ENCODE measurements around the gene WDR54.
"Not testable (repeated sequence)": the region's sequence is repeated elsewhere in the genome, so short reads cannot be mapped to it uniquely, and the experiment has no call there.

WDR54 gene

DNA sequence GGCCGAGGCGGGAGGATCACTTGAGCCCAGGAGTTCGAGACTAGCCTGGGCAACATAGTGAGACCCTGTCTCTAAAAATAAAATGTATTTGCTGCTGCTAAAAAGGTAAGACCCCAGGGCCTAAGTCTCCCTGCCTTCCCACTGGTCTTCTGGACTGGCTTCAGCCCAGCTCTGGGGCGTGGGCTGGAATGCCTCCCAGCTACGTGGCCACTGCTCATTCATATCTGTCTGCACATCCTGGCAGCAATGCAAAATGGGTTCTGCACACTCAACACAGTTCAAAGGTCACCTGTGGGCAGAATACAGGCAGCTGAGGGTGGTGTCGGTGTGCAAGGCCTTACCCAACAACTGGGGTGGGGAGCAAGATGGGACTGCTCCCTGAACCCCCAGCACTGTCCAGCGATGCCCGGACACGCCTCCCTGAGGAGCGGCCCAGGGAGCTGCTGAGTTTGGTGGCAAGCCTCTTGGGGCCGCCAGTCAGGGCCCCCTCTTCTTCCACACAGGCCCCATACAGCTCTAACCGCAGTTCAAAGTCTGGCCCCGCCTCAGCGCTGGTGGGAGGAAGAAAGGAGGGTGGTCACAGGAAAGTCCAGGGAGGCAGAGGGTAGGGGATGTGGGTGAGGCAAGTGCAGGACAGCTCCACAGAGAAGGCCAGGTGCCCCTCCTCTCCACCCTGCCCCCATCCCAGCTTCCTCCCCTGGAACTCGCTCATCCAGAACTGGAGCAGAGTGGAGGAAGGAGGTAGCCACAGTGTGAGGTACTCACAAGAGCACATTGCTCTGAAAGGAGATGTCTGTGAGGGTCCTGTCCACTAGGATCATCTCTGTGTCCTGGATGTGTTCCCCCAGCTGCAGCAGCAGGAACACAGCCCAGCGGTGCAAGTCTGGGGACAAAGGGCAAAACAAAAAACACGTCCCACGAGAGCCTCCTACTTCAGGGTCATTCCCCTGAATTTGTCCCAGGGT, 8.2 kb downstream of the WDR54 start:
- no peak for DNase-seq

DNA sequence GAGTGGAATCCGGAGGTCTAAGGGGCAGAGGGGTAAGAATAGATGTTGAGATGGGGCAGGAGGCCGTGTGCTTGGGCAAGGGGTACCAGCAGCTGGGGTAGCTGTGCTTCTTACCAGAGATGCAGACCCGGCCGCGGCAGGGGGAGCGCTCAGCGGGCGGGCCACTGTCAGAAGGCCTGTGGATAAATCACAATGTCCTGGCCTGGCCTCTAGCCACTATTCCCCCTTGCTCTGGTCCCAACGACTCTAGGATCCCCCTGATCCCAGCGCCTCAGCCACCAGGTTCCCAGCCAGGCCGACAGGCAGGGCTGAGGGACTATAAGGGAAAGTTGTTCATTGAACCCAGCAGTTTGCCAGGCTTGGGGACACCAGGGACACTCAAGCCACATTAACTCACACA, 9.0 kb downstream of the WDR54 start:
- DNase-seq: no peak

DNA sequence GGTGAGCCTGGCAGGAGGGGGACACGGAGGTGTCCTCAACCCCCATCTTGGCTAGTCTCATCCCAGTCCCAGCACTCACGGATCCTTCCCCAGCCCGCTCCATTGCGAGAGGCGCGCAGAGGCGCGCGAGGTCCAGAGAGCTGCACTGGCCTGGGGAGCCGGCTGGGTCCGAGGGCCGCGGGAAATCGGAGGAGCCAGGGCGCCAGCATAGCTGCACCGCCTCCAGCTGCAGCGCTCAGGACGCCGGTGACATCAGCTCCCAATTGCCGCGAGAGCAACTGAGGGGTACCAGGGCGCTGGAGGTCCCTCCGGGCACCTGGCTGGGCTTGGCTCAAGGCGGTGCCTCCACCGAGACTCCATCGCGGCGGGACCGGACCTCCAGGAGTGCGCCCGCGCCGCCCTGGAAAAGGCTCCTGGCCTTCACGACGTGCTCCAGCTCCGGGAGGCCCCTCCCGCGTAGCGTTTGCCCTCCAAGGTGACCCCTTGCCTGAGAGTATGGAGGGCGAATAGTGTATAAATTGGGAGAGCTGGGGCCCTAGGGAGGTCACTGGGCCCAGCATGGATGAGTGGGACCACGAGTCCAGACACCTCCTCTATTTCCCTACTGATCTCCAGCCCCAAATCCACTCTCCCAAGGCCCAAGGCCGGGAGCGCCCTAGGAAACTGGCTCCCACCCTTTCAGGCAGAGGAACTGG, 14.7 kb downstream of the WDR54 start:
- DNase-seq: no peak

DNA sequence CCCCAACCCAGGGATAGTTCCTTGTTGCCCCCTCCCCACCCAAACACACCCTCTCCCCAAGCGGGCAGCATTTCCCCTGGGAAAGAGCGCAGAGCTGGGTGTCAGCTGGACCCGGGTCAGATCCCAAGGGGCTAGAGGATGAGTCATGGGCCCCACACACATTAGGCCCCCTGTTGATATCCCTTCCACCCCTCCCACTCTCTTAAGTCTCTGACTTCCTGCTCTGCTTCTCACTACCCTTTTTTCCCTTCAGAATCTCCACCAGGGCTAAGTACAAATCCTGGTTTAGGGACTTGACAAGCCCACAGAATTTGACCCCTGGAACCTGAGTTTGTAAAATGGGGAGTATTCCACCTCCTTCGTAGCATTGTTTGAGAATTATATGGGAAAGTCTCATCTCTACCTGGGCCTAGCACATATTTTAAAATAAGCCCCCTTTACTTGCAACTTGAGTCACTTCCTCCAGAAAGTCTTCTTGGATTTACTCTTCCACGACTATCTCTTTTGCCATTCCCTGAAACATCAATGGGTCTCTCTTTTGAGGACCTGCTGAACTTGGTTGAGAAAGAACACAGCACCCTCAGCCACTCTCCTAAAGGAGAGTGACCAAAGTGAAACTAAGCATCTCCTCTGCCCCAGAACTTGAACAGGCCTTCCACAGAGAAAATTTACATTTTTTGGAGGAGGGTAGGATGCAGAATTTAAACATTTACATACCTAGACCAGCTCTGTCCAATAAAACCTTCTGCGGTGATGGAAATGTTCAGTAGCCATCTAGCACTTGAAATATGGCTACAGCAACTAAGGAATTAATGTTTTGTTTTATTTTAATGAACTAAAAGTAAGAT, 15.5 kb downstream of the WDR54 start:
- no peak for DNase-seq

DNA sequence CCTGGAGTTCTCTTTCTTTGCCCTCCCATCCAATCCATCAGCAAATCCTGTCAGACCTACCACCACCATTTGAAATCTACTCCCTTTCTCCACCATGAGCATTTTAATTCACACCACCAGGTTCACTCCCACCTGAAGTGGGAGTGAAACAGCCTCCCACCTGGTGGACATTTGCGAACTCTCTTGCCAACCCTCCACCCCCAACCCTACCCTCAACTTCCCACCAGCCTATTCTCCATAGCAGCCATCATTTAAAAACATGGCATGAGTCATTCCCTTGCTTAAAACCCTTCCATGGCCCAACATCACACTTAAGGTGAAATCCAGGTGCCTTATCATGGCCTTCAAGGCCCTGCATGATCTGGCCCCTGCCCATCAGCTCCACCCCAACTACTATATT, 16.7 kb downstream of the WDR54 start:
- no peak for DNase-seq

DNA sequence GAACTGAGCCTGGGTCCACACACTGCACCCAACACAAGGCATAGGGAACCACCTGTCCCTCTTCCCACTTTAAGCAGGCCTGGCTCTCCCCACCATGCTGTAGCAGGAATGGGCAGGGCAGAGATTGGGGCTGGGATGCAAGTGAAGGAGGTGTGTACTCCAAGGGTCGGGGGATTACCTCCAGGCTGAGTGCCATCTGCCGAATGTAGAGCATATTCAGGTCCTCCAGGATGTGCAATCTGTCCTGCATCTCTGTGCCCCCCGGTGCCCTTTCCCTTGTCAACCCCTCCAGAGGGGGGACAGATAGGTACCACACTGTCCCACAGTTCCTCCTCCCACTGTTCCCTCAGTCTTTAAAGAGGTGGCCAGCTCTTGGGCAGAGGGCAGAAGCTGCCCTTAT, 17.8 kb downstream of the WDR54 start:
- DNase-seq: no peak

DNA sequence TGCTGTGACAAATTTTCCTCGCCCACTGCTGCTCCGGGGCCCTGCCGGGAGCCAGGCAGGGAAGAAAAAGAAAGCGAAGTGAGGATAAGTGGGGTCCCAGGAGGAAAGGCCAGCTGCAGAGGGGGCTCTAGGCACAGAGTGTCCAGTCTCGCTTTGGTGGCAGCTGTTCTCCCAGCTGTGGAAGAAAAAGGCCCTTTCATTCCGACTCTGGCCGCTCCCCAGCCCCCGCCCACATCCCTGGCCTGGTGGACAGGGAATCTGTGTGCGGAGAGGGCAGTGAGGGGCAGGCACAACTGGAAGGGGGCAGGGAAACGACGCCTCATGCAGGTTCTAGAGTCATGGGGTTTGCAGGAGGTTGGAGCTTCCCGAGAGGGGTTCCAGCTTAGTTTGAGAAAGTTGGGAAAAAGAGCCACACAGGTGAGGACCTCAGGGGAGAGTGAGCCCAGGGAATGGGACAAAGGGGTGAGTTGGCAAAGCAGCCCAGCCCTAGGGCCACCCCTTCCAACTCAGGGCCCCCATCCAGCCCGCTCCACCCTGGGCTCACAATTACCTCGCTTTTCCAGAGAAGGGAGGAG, 18.4 kb downstream of the WDR54 start:
- no peak for DNase-seq

DNA sequence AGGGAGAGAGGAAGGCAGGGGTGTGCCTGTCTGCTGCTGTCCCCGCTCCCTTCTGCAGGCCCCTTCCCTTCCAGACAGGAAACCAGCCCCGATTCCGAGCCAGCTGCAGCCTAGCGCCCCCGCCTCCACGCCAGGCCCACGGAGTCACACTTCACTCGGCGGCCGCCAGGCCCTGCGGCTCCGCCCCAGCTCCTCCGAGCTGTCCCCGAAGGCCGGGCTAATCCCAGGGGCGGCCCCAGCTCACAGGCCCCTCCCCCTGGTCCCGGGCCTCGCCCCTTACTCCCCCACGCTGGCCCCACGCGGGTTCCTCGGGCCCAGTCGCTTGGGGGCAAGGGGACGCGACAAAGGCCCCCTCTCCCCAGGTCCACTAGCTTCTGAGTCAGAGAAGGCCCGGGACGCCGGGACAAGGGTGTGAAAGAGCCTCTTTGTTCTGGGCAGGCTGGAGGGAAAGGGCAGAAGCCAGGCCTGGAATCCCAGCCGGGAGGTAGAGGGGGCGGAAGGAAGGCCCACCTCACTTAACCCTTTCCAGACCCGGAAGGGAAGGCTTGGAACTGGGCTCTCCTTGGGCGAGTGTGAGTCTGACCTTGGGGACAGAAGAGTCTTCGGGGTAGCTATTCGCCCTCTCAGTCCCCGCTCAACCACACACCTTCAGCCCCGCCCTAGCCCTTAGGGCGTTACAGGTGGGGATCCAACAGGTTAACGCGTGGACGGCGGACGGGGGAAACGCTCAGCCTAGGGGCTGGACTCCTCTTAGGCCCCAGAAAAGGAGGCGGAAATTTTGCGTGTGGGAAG, 19.0 kb downstream of the WDR54 start:
- DNase-seq: peak; percentile 92

DNA sequence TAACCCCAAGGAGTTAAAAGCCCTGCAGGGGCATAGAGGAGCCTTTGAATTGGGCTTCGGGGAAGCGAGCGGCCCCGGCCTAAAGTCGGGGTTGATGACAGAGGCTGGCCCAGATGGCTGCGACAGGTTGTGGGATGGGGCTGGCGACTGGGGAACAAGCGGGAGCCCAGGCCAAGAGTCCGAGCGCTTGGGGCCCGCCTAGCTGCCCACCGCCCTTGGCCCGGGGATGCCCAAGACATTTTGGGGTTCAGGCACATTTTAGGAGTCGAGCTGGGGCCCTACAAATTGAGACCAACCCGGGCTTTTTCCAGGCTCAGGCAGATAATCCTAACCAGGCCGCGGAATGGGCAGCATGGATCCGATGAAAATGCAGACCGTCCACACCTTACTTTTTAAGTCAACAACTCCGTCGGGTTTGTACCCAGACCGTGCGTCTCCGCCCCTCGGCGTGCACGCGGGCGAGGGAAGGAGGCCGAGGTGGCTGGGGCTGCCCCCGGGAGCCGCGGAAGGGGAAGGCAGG, 19.7 kb downstream of the WDR54 start:
- no peak for DNase-seq

DNA sequence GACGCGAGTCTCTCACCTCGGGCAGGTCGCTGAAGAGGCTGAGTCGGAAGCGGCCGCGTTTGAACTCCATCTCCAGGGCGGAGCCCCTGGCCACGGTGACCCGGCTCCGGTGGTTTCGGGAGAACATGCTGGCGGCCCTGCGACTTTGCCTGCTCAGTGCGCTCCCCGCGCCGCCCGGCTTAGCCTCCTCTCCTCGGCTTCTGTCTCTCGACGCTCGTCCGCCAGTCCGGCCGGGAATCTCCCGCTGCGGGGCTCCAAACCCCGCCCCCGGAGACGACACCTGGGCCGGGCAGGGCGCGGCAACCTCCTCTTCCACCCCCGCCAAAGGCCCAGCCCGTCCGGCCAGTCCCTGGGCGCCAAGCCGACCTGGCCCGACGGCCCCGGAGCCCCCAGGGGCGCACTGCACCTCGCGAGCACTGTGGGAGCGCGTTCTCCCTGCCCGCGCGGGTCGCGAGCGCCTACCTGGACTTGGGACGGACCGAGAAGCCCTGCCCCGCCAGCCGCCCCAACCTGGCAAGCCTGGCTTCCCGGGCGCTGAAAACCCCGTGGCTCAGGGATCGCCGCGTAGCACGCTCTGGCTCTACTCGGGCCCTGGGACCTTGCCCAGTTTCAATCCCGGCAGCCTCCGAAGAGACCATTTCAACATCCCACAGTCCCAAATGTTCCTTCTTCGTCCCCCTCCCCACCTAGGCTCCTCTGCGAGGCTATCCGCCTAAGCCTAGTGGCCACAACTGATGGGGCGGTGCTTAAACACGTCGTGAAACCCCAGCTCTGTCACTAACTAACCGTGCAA, 20.4 kb downstream of the WDR54 start, which contains the start of gene RTKN:
Gene RTKN, minus strand, starts transcription at position 248 of the 793 bp plus-strand sequence. Its CDS starts 121 bp downstream, at position 127.
- DNase-seq: peak; percentile 93

DNA sequence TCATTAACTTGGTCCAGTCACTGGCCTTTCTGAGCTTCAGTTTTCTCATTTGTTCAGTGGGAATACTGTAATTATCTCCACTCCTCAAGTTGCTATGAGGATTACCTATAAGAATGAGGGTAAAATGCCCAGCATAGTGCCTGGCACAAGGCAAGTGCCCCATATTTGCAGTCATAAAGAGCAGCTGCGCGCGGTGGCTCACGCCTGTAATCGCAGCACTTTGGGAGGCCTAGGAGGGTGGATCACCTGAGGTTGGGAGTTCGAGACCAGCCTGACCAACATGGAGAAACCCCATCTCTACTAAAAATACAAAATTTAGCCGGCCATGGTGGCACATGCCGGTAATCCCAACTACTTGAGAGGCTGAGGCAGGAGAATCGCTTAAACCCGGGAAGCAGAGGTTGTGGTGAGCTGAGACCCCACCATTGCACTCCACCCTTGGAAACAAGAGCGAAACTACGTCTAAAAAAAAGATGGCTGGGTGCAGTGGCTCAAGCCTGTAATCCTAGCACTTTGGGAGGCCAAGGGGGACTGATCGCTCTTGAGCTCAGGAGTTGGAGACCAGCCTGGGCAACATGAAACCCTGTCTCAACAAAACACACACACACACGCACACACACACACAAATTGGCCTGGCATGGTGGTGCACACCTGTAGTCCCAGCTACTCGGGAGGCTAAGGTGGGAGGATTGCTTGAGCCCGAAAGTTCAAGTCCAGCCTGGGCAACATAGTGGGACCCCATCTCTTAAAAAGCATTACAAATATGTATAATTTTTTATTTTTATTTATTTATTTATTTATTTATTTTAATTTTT, 21.2 kb downstream of the WDR54 start:
- not testable (repeated sequence) for DNase-seq

DNA sequence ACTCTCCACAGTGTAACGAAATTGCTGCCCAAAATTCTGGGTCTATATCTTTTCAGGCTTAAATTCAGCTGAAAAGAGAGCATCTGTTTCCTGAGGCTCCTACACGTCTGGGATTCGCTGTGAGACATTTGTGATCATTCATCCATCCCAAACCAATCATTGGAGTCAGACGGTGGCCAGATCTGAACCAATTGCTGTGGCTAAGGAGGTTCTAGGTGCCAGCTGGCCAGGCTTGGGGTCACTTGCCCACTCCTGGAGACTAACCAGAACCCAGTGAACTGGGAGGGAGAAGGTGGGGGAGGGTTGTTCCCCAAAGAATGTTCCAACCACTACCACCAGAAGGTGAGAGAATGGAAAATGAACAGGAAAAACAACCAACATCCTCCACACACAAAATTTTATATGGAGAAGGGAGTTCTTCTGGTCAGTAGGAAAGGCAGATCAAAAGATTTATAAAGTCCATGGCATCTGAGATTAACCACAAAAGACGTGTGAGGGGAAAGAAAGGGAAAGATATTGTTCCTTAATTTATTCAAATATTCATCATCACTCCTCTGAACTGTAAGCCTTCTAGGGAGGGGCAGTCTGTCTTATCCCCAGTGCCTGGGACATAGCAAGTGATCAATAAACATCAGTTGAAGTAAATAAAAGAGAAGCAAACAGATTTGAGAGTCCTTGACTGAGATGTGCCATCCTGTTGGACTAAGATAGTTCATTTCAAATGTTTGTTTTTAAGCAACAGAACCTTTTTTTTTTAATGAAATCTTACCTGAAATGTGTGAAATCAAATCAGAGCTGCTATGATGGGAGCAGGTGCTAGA, 23.2 kb downstream of the WDR54 start:
- DNase-seq: no peak

DNA sequence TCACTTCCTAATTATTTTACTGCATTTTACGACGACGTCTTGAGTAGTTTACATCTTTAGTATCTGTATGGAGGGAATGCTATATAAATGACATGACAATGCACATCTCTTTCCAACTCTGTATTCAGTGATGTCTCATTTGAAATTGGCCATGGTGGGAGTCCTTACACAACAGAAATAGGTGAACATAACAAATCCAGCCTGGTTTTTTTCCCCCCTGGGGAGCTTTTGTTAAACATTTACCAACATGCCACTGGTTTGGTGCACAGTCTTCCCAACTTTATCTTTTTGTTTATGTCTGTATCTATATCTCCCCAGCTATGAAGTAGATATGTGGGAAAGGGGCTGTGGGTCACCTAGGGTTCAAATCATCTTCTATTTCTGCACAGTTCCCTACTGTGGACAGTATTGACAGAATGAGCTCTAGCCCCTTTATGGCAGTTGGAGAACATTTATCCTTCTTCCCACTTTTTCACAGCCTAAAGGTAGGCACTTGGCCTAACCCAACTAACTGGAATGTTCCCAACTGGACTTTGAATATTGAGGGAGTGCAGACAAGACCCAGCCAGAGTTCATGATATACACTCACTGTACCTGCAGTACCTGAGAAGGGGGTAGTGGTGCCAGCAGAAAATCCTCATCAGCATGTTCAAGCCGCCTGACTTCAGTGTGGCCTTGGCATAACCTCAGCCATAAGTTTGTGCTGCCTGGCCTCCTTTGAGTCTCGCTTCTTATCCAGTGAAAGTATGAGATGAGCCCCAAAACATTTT, 25.9 kb downstream of the WDR54 start:
- DNase-seq: no peak

DNA sequence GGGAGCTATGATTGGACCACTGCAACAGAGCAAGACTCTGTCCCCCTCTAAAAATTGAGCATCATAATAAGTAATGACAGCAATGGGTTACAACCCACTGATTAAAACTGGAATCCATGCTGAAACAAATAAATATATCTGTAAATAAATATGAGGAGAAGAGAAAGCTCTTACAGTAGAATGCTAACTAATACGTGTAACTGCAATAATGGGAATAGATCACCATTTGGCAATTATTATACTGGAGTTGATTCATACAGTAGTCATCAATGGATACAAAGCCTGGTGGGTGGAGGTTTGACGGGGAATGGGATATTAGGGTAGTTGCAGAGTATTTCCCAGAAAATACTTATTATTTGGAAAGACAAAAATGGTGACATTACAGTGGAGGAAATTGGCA, 27.2 kb downstream of the WDR54 start:
- no peak for DNase-seq

DNA sequence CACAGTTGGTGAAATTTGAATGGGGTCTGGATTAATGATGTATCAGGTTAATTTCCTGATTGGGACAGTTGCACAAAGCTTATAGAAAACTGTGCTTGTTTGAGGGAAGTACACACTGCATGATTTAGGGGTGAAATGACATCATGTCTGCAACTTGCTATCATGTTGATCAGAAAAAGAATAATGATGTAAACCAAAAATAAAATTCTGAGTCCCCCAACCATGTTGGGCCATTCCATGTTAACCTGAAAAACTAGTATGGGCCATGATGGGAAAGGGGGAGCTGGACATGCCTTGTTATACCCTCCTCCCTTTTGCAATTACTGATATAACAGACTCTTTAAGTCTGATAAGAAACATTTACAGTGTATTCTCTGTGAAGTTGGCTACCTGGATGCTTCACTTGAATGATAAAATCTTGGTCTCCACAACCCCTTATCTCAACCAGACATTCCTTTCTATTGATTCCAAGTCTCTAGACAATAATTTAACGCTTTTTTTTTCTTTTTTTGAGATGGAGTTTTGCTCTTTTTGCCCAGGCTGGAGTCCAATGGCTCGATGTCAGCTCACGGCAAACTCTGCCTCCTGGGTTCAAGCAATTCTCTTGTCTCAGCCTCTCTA, 29.1 kb downstream of the WDR54 start:
- DNase-seq: no peak

DNA sequence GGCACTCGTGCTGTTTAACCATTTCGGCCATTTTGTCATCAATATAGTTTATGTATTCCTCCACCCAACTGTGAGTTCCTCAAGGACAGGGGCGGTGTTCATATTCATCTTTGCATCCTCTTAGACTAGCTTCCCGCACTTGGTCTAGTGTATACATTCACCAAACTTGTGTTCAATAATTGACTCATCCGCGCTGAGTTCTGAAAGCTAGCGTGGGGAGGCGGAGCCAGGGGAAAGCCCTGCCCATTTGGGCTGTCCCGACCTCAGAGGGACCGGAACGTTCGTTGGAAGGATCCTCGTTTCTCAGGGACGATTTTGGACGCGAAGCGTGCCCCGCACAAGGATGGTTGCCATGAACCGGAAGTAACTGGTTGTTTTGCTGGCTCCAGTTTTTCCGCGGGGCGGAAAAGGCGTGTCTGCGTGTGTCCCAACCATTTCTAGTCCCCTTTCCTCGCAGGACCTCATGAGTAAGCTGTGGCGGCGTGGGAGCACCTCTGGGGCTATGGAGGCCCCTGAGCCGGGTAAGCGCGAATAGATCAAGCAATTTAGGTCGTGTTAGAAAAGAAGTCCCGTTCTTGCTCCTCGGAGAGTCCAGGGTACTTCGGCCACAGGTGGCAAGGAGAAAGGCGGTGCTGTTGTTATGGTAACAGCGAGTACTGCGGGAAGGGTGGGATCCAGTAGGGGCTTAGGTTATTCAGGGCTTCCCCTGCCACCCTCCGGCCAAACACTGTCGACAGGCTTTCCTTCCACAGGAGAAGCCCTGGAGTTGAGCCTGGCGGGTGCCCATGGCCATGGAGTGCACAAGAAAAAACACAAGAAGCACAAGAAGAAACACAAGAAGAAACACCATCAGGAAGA, 33.4 kb downstream of the WDR54 start, which contains the start of gene INO80B:
Gene INO80B, plus strand, starts transcription at position 434 of the 858 bp plus-strand sequence. Its CDS starts 30 bp downstream, at position 464.
- DNase-seq: peak; percentile 99
